NCI-H345 (cell line): ENCODE data around the gene NEGR1.
"Not testable (repeated sequence)": the region's sequence is repeated elsewhere in the genome, so short reads cannot be mapped to it uniquely, and the experiment has no call there.

Experiments used
- DNase-seq: peaks from one replicate; lab custom pipeline; 2025; lab: John Stamatoyannopoulos, UW

NEGR1 gene

GRCh38 chr1:71944006-71944405 is 338.3 kb downstream of the NEGR1 start:
- DNase-seq, result no peak

DNA sequence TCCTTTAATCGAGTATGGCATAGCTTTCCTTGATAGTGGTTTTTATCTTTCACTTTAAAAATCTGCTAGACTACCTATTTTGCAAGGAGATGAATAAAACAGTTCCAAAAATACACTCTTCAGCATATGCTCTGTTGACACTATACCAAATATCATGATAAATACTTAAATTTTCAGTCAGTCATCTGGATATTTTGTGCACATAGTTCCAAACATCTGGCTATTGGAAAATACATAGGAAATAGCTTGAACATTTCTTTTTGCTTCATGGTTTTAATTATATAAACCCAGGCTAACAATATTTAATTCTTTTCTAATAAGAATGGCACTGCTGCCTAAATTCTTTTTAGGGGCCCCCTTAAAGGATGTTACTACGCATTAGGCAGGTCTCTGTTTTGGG is 342.1 kb downstream of the NEGR1 start:
- DNase-seq, result no peak

DNA sequence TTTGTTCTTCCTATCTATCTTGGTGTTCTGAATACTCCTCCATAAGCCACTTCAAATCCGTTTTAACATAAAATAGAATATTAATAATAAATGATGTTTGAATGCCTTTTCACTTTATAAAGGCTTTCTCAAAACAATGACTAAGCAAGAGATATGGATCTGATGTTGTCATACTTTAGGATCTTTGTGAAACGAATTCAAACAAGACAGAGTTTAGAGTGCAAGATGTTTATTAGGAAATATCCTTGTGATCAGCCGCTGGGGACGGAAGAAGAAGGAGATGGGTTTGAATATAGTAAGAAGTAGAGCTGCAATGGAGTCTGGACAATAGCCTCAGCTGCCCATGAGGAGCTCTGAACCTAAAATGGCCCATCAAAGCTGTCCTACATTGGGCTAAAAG is 351.8 kb downstream of the NEGR1 start:
- no peak for DNase-seq

DNA sequence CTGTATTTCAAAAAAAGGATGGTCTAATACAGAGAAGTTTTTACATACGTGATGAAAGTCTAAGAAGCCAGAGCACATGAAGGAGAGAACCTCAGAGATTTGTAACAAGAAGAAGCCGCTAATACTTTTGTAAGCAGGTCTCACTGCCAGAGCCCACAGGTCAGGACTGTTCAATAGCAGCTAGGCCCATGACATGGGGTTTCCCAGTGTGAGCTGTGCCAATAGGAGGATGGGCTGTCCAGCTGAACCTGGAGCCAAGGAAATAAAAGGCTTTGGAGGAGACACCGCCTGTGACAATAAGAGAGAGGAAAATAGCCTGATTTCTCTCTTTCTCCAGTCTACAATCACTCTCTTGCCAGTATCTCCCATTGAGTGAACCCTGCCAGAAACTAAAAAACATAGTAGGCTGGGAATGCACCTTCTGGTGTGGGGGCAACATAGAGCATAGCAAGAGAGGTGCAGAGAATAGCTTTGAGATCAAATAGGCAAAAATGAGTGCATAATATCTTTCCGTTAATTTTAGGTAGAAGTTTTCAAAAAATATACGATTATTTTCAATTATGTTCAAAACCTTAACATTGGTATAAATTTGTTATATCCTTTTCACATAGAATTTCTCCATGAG is 360.3 kb downstream of the NEGR1 start:
- DNase-seq, result no peak

- DNase-seq, result no peak
Measured at GRCh38 chr1:71921204-71921603, 361.1 kb downstream of the NEGR1 start.

DNA sequence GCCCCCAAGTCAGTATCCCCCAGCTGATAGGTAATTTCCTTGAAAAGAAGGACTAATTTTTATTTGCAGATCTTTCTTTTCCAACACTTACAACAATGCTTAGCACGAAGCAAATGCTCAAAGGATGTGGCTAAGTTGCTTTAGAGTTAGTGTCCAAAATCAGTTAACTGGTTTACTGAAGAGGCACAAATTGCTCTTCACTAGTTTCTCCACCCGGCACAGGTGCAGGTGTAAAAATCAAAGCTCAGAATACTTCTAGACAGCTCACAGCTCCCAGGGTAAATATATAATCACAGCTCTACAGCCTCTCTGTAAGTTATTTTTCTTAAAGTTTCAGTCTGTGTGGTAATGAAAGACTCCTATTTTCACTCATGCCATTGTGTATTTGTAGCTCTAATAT is 361.8 kb downstream of the NEGR1 start:
- no peak for DNase-seq

GRCh38 chr1:71919811-71920509 is 362.4 kb downstream of the NEGR1 start:
- no peak for DNase-seq

- no peak for DNase-seq
Measured at GRCh38 chr1:71918630-71919029, 363.7 kb downstream of the NEGR1 start.

DNA sequence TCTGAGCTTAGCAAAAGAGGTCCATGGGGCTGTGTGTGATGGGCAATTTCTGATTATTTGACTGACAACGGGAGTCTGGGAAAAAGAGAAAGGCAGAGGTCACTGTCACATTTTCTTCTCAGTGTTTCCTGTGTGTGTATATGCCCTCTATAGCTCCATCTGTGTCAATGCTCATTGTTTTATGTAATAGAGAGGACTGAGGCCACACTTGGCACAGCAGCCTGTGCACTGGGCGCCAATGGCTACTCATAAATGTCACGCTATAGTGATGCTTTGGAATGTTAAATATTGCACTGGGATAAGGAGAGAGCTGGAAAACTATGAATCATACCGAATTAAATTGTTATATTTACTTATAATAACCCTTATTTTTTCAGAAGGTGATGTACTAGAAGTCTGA is 365.4 kb downstream of the NEGR1 start:
- DNase-seq, result no peak

- no peak for DNase-seq
Measured at GRCh38 chr1:71914626-71915025, 367.7 kb downstream of the NEGR1 start.

DNA sequence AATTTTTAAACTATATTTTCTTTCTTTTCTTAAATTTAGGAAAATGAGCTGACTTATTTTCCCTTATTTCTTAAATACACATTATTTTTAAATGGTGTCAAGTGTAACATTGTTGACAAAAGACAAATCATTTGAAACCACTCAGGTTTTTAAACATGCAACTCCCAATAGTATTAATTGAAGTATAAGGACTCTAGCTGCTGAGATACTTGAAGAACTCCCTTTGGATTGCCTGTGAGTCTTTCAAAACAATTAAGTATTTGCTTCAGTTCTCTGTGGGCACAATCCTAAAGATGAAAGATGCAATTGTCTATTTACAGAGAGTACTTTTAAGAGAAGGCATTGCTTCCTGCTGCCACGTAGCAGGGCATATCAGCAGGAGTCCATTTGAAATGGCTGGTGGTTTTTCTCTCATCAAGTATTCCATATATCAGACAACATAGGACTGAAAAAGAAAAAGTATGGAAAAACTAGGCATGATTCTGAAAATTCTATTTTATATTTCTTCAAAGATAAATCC is 373.4 kb downstream of the NEGR1 start:
- DNase-seq, result no peak

GRCh38 chr1:71908303-71908702 is 374.0 kb downstream of the NEGR1 start:
- DNase-seq, result no peak

DNA sequence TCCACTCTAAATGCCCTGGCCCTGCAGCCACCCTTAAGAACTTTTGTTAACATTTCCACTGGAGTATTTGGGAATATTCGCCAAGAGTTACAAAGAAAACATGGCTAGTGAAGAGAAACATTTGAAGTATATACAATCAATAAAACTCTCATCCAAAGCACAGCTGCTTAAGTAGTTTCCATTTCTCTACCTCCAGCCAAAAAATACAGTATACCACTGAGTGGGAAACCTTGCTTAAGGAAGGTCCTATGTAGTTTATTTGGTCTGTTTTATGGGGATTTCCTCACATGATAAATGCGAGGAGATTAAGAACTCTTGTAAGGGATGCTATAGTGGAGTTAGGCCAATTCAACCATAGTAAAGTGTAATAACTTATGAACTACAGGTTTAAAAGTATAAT is 382.5 kb downstream of the NEGR1 start:
- no peak for DNase-seq

DNA sequence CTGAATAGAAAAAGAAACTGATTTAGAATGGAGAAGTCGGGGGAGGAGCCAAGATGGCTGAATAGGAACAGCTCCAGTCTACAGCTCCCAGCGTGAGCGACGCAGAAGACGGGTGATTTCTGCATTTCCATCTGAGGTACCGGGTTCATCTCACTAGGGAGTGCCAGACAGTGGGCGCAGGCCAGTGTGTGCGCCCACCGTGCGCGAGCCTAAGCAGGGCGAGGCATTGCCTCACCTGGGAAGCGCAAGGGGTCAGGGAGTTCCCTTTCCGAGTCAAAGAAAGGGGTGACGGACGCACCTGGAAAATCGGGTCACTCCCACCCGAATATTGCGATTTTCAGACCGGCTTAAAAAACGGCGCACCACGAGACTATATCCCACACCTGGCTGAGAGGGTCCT is 394.2 kb downstream of the NEGR1 start:
- DNase-seq, result not testable (repeated sequence)

GRCh38 chr1:71885171-71885570 is 397.2 kb downstream of the NEGR1 start:
- no peak for DNase-seq

GRCh38 chr1:71882637-71883036 is 399.7 kb downstream of the NEGR1 start:
- no peak for DNase-seq

DNA sequence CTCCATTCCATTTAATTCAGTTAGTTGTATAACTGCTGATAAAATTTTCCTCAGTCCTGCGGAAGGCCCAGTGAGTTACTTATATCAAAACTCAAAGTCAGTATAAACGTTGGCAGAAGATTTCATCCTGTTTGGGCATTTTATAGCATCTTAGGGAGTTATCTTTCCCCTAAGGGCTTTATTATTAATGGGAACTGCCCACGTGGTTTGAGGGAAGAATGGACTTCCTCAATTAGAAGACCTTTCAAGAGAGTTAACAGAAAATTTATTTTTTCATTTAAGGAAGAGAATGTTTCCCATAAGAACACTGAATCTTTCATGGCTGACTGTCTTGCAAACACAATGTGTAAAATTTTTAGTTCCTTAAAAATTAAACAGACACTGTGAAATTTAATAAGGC is 400.1 kb downstream of the NEGR1 start:
- DNase-seq, result no peak

DNA sequence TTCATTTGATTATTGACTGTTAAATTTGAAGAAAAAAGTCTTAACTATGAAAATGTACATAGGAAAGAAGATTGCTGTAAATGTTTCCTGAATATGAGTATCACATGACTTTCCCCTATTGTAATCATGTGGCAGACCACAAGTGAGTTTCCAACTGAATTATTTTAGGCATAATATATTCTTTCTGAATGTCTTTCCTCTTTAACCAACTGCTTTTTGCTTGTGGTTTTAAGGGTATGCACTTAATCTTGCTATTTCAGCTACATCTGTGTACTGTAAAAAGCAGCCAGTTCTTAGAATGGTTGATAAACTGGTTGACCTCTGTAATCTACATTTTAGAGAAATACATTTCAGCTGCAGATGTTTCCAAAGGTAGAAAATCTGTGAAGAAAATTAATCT is 400.7 kb downstream of the NEGR1 start:
- no peak for DNase-seq

GRCh38 chr1:71869326-71869725 is 413.0 kb downstream of the NEGR1 start:
- no peak for DNase-seq

- no peak for DNase-seq
Measured at GRCh38 chr1:71862756-71863155, 419.6 kb downstream of the NEGR1 start.

- DNase-seq, result no peak
Measured at GRCh38 chr1:71861022-71861421, 421.3 kb downstream of the NEGR1 start.

DNA sequence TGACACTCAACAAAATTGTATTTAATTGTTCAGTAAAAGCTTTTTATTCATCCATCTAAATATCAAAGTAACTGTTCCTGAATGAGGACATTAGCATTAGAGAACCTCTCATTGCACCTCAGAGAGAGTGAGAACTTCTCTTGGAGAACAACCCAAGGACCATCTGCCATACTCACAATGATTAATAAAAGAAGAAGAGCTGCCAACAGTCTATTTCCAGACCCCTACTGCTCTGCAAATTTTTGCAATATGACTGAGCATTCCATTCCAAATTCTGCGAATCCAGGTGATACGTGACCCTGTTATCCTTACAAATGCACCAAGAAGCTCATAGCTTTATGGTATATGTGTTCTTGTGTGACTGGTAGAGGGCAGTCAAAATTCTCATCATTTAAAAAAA is 422.5 kb downstream of the NEGR1 start:
- no peak for DNase-seq

- DNase-seq, result no peak
Measured at GRCh38 chr1:71857862-71858261, 424.5 kb downstream of the NEGR1 start.

DNA sequence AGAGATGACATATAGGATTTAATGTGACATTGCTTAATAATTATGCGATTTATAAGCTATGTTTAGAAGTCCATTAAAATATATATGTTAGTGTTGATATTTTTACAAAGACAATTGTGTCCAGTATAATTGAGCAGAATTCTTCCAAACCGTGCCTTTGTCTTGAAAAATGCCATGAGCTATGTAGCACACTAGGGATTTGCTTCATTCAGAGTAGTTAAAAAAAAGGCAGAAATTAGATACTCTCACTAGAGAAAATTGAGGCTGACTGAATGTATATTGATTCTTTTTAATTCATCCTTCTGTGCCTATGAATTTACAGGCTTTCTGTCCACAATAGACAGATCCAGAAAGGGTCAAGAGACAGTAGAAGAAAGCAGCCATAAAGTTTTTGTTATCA is 429.0 kb downstream of the NEGR1 start:
- no peak for DNase-seq
